Activated CD4-positive, alpha-beta T cell treated with anti-CD3 and anti-CD28 coated beads, Interleukin-2, amount 50 U/mL, for 4 hours (primary cell): ENCODE data around the gene GOLGA8J.
"Not testable (repeated sequence)": the region's sequence is repeated elsewhere in the genome, so short reads cannot be mapped to it uniquely, and the experiment has no call there.

ENCODE experiments used
- DNase-seq, 2 experiments: peaks; one replicate each; pipeline ENCODE4 v3.0.0-alpha.2; 2020

The GOLGA8J gene

DNA sequence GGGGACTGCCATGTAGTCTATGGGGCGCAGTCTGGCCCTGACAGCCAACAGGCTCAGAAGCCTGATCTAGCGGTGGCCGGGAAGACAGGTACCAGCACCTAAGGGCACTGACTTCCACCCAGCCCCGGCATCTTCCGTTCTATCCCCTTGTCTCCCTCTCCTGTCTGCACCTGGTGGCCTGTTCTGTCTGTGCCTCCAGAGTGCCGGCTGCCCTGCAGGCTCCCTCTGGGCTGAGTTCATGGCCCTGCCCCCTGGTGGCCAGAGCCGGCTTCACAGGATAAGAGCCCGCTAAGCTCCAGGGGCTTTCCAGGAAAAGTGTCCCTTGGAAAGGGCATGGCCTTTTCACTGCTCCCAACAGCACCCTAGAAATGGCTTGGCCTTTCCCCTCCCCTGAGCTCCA, 15.1 kb downstream of the GOLGA8J start:
- not testable (repeated sequence) for DNase-seq

DNA sequence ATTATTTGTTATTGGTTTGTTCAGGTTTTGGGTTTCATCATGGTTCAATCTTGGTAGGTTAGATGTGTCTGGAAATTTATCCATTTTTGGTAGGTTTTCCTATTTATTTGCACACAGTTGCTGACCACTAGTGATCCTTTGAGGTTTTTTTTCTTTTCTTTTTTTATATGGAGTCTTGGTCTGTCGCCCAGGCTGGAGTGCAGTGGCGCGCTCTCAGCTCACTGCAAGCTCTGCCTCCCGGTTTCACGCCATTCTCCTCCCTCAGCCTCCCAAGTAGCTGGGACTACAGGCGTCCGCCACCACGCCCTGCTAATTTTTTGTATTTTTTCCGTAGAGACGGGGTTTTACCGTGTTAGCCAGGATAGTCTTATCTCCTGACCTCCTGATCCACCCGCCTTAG, 20.1 kb downstream of the GOLGA8J start:
- not testable (repeated sequence) for DNase-seq

DNA sequence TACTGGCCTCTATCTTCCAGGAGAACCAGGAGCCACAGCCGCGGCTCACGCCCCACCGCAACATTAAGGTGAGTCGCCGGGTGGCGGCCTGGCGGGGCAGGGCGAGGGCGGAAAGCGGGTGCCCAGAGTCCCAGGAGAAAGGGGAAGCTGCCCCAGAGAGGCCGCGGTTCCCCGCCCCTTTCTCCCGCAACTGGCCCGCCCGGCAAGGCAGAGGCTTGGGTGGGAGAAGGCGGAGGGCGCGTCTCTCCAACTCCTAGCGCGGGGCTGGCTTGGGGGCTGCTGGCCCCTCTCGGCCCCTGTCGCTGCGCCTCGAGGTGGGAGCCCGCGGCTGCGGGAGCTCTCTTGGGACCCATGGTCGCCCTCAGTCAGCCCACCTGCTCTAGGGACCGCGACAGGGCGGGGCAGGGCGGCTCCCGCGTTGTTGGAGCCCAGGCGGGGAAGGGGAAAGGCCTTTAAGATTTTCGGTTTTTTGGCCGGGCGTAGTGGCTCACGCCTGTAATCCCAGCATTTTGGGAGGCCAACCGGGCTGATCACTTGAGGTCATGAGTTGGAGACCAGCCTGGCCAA, 21.3 kb downstream of the GOLGA8J start:
- DNase-seq = not testable (repeated sequence)

DNA sequence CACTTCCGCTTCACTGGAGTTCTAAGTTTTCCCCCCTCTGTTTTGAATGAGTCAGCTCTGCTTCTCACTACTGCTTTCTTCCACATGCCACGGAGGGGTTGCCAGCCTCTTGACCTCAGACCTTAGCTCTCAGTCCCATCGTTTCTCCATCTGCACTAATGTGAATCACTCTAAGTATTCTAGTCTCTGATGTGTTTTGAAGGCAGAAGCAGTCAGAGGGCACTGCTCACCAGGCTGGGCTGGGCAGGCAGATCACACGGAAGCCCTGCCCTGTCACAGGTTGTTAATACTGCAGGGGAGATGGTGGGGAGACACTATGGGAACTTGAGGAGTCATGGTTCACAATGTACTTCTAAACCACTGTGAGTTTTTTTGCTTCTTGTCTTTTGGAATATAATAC, 27.8 kb downstream of the GOLGA8J start:
- DNase-seq = not testable (repeated sequence)

DNA sequence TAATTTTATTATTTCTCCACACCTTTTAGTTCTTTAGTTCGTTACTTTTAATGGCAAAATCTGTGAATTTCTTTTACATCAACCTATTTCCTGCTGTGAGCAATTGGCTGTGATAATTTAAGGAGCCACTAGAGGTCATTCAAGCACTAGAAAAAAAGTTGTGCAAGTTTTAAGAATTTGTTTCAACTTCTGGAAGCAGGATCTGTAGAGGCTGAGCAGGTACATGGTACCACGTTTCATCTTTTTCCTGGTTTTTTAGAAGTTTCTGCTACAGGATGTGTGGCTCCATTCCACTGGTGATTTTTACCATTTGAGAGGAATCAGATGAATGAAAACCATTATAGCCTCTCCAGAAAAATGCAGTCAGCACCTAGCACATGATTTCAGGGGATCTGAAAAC, 47.3 kb downstream of the GOLGA8J start:
- not testable (repeated sequence) for DNase-seq

DNA sequence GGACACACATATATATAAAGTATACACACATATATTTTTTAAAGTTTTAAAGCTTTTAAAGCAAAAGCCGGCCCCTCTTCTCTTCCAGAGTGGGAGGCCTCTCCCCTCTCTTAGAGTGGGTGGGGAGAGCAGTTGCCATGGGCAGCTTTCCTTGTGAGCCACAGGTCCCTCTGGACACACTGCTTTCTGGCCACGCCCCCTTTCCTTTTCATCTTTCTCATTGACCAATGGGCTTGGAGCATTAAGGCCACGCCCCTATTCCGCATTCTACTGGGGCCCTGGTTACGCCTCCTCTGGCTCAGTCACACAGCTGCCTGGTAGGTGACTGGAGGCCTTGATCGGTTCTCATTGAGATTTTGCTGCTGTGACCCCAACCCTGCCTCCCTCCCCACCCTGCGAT, 52.0 kb downstream of the GOLGA8J start, which contains the start of gene GOLGA8T:
TSS of gene GOLGA8T (plus strand) at position 301 of the 400 bp plus-strand sequence. CDS start at position 399, 98 bp downstream.
- DNase-seq = not testable (repeated sequence)
